Epidermal melanocyte (primary cell): ENCODE data around the gene SHROOM3.

Source experiments
- DNase-seq: peaks from one replicate; pipeline ENCODE4 v3.0.0; 2011; ENCODE audit warnings: low spot score; ENCODE audit not compliant: insufficient read length

Gene SHROOM3

DNA sequence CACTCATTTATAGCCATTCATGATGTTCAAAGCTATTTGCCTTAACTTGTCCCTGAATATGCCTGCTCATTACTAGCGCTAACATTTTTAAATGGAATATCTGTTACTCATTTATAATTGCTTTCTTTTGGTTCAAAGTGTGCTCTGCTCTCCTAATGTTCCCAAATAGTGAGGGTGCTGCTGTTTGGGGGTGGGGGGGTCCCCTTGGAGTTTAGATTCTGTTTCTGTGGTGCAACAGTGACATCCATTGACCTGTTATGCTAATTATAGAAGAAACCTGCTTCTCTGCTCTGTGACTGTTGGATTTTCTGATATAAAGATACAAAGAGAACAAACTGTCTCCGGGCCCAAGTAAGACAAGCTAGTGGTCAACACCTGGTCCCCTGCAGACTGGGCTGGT lies 222.4 kb downstream of the SHROOM3 start:
- no peak for DNase-seq

DNA sequence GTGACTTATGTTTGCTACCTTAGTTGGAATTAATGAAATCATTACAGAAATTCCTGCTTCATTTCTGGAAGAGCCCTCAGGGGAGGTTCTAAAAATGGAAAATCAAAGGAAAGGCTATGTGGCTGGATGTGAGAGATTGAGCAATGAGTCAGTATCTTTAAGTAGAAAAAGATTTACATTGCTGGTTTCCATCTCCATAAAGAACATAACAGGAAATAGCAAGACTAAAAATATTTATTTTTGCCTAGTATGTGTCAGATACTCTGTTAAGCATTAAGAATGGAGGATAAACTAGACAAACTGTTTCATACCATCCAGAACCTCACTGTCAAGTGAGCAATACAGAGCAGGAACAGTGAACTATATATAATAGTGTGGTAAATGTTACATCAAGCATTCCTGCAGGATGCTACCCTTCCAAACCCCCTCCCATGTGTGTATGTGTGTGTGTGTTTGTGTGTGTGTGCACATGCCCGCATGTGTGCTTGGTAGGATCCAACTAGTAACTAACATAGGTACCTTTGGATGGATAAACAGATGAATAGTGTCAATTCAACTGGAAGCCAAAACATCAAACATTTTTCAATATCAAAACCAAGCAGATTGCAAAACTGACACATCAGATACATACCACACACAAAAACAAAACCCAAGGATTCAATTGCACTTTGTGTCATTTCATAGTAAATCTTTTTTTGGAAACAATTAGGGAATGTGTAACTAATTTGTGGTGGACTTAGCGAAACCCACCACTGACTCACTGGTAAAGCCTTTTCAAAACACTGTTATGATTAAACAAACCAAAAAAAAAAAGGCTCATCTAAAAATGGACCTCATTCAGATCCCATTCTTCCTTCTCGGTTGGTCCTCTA lies 223.4 kb downstream of the SHROOM3 start:
- no peak for DNase-seq

DNA sequence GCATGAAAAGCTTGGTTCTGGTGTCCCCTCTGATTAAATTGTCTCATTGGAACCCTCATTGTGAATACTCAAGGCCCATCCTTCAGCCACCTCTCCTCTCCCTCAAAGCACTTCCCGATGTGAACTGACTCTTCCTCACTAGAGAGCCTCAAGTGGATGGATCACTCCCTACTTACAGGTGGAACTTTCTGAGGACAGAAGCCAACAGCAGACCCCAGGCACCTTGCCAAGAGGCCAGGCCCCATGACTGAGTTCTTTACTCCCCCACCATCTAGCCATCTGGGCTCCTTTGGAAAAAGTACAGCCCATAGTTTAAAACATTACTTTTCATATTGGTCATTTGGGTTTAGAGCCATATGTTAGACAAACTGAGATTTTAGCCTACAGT lies 224.1 kb downstream of the SHROOM3 start:
- no peak for DNase-seq

DNA sequence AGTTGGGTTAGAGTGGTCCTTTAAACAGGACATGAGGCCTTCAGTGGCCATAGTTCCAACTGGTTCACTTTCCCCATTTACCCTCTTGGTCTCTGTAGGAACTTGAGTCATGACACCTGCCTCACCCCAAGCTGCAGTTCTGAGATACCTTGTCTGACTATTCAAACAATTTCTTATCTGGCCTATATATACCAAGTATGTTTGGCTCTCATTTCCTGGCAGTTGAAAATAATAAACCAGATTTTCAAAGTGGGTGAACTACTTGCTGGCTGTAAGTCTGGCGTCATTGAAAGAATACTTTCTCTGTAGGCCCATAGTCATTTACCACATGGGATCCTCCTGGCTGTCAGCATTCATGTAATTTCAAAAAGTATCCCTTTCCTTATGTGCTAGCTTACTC lies 228.8 kb downstream of the SHROOM3 start:
- DNase-seq: no peak

GRCh38 chr4:76665153-76665552 lies 230.1 kb downstream of the SHROOM3 start:
- DNase-seq: no peak

DNA sequence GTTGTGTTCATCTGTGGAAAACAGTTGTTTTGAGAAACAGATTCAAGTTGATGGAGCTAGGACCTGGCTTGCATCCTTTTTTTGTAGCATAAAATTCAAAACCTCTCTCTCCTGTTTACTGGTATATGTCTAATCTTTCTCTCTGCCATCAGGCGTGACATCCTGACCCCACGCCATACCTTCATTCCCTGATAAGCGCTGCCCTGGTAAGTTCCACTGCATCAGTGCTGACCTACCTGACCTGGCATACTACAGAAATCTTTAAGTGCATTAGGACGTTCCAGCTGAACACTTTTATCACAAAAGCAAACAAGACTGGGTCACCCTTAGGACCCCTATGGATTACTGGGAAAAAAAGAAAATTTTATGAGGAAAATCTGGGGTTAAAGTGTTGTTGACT lies 230.7 kb downstream of the SHROOM3 start:
- no peak for DNase-seq

DNA sequence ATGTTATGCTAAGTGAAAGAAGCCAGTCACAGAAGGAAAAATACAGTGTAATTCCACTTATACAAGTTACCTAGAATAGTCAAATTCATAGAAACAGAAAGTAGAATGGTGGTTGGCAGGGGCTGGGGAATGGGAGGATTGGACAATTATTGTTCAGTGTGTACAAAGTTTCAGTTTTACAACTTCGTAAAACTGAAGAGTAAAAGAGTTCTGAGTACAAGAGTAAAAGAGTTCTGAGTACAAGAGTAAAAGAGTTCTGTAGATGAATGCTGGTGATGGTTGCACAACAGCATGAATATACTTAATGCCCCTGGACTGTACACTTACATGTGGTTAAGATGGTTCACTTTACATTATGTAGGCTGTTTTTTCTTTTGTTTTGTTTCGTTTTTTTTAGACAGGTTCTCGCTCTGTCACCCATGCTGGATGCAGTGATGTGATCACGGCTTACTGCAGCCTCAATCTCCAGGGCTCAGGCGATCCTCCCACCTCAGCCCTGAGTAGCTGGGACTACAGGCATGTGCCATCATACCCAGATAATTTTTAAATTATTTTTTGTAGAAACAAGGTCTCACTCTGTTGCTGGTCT lies 232.0 kb downstream of the SHROOM3 start:
- DNase-seq: no peak

DNA sequence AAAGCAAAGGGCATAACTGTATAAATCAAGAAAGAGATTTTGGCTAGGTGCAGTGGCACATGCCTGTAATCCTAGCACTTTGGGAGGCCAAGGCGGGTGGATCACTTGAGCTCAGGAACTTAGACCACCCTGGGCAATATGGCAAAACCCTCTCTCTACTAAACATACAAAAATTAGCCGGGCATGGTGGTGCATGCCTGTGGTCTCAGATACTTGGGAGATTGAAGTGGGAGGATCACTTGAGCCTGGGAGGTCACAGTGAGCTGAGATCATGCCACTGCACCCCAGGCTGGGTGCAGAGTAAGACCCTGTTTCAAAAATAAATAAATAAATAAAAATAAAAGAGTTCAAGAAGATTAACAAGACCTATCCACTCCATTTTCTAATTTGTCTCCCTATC lies 235.6 kb downstream of the SHROOM3 start:
- no peak for DNase-seq

DNA sequence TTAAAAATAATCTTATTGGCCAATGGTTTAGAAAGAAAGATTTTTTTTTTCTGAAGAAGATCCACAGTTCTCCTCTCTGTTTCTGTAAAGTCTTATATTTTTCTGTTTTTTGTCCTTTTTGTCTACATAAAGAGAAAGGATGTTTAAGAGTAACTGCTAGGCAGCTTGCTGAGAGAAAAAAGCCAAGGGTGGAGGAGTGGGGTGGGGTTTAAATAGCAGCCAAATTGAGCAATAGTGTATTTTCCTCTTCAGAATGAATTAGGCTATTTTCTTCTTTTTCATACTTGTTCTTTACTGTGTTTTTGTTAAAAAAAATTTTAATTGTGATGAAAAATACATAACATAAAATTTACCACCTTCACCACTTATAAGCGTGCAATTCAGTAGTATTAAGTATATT lies 238.3 kb downstream of the SHROOM3 start:
- DNase-seq: no peak

DNA sequence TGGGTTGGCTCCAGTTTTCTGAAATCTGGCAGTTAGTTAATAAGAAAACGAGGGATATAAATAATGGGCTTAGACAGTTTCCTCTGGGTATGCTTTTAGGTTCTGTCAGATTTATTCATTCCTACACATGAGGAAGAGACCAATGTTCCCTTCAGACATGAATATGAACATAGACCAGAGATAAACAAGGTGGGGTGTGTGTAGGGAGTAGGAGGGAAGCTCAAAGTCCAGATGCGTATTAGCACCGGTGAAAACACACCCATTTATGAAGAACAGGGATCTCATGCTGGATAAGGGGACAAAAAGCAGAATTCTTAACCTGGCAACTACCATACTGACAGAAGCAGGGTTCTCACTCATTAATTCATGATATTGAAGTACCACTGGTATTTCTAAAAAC lies 240.0 kb downstream of the SHROOM3 start:
- DNase-seq: no peak

DNA sequence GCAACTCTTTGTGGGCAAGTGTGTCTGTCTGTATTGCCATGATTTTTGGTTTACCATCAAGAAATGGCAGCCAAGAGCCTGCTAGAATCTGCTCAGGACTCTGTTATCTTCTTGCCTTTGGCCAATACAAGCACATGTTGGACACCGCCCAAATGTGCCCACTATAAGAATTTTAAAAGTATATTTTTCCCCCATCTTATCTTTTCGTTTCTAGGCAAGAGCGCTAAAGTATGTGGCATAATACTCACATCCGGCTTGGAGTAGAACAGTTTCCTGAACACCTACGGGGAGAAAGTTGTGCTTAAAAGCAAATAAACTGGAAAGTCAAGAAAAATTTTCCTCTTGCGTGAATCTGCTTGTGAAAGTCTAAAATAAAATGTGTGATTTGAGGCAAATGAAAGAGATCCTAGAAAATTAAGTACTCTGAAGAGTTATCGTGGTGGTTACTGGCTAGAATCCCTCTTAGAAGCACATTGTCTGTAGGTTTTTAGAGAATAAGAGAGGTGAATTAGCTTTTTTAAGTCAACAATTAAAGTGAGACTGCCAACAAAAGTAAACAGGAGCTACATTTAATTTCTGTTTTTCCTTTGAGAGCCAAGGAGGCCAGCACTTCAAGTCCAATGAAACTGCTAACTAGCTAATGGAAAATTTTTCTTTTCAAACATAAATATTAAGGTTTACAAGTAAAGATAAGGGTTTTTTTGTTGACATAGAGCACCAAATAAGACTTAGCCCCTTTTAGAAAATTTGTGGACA lies 242.7 kb downstream of the SHROOM3 start:
- no peak for DNase-seq

DNA sequence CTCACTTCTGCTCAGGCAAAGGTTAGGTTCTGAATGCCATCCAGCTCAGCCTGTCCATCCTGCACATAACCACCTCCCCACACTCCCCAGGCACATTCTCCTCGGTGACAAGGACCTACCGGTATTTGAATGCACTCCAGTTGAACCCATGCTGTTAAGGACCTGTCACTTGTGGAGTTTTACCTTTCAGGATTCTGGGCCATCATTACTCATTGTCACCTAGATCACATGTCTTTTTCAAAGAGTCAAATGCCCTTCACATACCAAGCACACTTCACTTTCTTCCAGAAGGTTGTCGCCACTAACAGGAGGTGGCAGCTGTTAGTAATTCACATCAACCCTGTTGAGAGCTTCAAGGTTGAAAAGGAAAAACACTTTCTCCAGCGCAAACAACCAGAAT lies 244.7 kb downstream of the SHROOM3 start:
- no peak for DNase-seq

- DNase-seq: no peak
Measured at GRCh38 chr4:76680952-76681351, 245.9 kb downstream of the SHROOM3 start.

DNA sequence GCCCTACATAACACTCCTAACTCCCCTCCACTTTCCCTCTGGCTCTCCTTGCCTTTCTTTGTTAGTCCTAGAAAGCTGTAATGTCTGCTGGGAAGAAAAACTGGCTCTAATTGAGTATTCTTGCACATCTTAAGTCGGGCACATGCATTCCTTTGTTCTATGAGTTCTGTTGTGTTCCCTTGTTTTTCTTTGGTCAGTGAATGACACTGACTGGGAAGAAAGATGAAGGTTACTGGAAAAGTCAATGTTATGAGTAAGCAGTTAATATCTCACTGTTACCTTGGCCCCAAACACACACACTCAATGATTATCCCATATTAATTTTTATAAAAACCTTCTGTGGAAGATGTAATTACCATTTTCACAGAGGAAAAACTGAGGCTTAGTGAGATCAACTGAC lies 247.0 kb downstream of the SHROOM3 start:
- no peak for DNase-seq

DNA sequence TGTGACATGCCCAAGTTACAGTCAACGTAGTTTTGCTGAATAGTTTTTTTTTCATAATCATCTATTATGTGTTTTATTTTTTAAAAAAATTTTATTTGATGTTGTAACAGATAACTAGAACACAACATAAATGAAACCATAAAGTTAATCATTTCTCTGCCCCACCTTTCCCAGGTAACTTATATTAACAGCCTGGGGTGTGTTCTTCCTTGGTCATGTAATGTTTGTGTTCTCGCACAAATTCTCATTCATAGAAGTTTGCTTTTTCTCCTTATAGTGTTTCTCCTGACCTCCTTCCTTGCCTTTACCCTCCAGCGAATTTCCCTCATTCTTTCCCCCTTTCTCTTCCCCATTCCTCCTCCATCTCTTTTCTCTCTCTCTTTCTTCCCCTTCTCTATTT lies 248.1 kb downstream of the SHROOM3 start:
- no peak for DNase-seq

DNA sequence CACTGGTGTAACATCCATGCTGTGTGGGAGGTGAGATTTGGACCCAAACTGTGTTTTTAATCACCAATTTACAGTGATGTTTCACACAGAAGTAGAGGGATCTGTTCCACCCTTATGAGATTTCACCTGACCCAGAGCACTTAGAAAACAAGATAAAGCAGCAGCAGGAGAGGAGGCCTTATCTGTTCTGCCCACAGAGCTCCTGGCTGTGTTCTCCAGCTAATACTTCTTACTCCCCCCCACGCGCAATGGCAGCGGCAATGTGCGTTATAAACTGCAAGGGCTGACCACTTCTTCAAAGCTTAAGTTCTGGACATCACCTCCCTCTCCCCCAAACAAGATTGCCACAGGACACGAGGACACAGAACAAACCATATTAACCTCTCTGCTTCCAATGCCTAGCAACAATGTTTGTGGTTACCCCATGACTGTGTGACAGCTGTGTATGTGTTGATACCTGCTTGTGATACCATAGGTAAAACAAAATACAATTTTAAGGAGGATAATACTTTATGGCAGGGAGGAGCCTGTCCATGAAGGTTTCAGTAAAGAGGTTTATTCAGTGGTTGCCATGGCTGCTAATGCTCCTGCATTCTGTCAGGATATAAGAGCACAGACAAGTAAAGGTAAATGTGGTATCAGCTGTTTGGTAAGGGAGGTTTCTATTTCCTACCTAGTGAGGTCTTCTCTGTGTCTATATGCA lies 252.9 kb downstream of the SHROOM3 start:
- DNase-seq: no peak

DNA sequence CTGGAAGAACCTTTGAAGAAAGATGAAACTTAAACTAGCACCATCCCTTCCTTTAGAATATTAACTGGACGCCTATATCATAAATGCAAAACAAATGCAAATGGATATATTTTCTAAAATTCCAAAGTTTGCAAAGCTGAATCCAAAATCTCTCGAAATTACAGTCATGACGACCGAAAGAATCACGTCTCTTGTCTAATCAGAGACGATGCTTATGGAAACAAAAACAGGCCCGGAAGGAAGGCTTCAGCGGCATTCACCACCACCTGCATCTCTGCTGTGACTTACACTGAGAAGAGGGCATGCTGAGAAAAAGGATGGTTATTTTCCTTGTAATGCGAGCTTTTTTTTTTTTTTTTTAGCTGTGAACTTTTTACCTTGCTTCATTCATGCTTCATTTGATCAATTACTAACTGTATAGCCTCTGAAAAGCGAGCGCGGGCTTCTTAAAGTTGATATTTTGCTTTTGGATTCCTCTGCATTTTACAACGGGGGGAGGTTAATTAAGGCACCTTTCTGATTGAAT lies 253.7 kb downstream of the SHROOM3 start:
- no peak for DNase-seq

DNA sequence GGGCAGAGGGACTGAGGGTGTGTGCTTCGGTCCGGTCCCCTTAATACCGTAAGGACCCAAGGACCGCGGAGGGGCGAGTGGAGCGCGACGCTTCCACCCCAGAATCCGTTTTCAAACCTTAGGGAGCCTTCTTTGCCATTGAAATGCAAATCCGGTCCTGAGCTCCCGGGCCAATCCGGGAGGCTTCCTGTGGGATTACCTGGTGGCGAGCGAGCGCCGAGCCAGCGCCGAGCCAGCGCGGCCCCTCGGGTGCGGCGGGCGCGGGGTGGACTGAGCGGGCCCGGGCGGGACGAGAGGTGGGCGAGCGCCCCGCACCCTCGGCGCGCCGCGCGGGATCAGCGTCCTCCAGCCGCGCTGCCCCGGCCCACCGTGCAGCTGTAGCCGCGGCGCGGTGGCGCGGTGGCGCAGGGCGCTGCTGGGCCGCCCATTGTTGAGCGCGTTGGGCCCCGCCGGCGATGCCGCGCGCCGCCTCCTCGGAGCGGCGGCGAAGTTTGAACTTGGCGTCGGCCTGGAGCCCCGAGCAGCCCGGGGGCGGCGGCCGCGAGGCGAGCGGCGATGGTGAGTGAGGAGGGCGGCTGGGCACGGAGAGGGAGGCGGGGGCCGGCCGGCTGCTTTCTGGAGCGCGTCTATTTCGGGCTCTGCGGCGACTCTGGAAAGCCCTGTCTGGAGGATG lies 254.3 kb downstream of the SHROOM3 start:
- no peak for DNase-seq

- DNase-seq: no peak
Measured at GRCh38 chr4:76690011-76690905, 255.2 kb downstream of the SHROOM3 start.

DNA sequence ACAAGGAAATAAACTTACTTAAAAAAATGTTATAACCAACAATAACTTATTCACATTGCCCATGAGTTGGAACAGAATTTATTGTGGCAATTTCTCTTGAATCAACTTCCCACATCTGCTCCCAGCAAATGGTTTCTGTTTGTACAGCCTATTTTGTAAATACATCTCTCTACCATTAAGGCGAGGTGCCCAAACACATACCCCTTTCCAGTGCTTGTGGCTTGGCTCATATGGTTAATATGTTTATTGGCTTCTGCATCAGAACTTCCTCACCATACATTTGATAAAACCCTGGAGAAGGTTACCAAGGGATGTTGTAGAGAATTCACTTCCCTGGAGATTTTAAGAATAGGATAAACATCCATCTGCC lies 255.9 kb downstream of the SHROOM3 start:
- DNase-seq: no peak
